ENCODE data around the gene MASP1.
"Not testable (repeated sequence)": the region's sequence is repeated elsewhere in the genome, so short reads cannot be mapped to it uniquely, and the experiment has no call there.

MASP1 gene

GRCh38 chr3:187265461-187265955 lies 26.0 kb downstream of the MASP1 start:
- peak; percentile 53 for DNase-seq (ENCODE audit: low read depth, low spot score)

DNA sequence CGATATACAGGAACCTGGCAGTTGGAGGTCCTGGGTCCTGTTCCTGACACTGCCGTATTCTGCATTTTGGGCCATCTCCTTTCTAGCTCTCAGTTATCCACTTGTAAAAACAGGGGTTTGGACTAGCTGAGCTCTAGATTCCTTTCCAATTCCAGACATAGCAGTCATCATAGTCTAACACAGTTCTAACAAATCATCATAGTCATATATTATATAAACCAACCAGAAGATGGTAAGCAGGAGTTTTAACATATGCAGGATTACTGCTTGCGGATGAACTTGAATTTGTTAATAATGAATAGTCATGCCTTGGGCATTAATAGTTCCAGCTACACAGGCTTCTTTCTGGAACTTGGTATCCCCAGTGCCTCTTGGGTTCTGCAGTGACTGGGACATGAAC lies 26.6 kb downstream of the MASP1 start:
- no peak for DNase-seq (ENCODE audit: low read depth, low spot score)

- DNase-seq (ENCODE audit: low read depth, low spot score), result no peak
Observed at GRCh38 chr3:187264021-187264420, 27.5 kb downstream of the MASP1 start.

GRCh38 chr3:187263270-187263669 lies 28.3 kb downstream of the MASP1 start:
- DNase-seq (ENCODE audit: low read depth, low spot score), result no peak

GRCh38 chr3:187262360-187262759 lies 29.2 kb downstream of the MASP1 start:
- DNase-seq (ENCODE audit: low read depth, low spot score), result no peak

GRCh38 chr3:187261541-187261969 lies 30.0 kb downstream of the MASP1 start:
- DNase-seq (ENCODE audit: low read depth, low spot score), result no peak

DNA sequence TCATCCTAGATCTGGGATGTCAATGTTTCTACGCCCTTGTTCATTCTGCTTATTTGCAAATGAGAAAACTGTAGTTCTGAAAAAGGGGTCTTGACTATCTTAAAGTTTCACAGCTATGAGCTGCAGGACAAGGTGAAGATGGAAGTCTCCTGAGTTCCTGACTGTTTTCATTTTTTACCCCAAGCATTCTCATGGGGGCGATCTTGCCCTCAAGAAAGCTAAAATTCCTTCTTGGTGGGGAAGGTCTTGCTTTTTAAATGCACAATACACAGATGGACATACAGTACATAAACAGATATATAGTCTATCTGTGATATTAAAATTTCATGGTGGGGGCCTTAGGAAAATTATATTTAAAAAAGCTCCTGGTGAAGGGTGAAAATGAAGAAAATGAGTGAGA lies 32.4 kb downstream of the MASP1 start:
- DNase-seq (ENCODE audit: low read depth, low spot score), result no peak

GRCh38 chr3:187257992-187258692 lies 33.4 kb downstream of the MASP1 start:
- DNase-seq (ENCODE audit: low read depth, low spot score), result no peak

GRCh38 chr3:187257471-187257870 lies 34.1 kb downstream of the MASP1 start:
- no peak for DNase-seq (ENCODE audit: low read depth, low spot score)

GRCh38 chr3:187256051-187256616 lies 35.4 kb downstream of the MASP1 start:
- no peak for DNase-seq (ENCODE audit: low read depth, low spot score)

DNA sequence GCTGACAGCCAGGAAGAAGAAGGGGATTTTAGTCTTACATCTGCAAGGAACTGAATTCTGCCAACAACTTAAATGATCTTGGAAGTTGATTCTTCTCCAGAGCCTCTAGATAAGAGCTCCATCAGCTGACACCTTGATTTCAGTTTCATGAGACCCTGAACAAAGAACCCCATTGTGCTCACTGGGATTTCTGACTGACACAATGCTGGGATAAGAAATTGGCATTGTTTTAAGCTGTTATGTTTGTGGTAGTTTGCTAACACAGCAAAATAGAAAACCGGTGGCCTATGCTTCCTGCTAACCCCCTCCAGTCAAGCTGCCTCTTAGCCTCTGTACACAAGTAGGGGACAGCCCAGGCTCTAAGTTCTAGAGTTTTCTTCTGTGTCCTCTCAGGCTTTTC lies 36.2 kb downstream of the MASP1 start:
- no peak for DNase-seq (ENCODE audit: low read depth, low spot score)

- no peak for DNase-seq (ENCODE audit: low read depth, low spot score)
Observed at GRCh38 chr3:187252311-187252710, 39.2 kb downstream of the MASP1 start.

DNA sequence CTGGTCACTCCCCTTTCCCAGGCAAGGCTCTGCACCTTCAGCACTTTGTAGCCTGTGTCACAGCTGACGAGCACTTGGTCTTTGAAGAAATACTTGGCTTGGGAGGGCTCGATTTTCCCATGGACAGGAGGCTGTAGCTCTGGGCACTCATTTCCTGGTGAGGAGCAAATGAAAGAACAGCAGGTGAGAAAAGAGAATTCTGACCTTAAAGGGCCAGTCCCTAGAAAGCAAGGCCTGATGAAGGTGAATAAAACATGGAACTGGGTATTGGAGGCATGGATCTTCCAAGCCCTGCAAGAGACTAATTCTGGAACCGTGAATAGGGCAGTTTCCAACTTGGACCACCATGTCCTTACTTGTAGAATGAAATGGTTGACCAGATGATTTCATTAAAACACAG lies 39.9 kb downstream of the MASP1 start:
- DNase-seq (ENCODE audit: low read depth, low spot score), result peak; percentile 35

DNA sequence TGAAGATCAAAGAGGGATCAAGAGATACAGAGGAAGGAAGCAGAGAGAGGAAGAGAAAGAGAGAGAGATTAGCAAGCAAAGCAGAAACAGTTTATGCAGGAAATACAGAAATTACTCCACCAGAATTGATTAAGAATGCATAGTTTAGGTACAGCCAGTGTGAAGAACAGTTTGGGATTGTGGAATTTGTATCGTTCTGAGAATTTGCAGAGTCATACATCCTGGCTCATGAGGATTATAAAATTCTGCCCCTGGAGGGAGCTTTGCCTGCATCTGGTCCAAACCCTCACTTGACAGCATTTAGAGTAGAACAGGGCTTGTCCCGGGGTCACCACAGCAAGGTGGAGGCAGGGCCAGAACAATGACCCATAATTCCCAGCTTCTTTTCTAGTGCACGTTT lies 44.1 kb downstream of the MASP1 start:
- DNase-seq (ENCODE audit: low read depth, low spot score), result no peak

GRCh38 chr3:187243933-187244524 lies 47.5 kb downstream of the MASP1 start:
- DNase-seq (ENCODE audit: low read depth, low spot score), result no peak

DNA sequence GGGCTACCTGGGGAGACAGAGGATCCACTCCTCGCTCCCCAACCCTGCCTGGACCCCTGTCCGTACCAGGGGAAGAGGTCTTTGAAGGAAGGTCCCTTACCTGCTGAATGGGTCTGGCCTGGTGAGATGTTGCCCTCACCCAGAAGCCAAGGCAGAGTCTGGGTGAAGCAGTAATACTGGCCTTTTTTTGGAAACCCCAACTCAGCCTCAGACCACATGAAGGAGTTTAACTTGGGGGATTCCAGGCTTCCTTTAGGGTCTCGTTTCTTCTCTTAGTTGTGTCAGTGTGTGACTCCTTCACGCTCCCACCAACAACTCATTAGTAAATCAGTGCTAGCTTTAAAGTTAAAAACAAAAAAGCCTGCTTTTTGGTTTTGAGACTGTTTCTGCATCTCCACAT lies 48.6 kb downstream of the MASP1 start:
- DNase-seq (ENCODE audit: low read depth, low spot score), result no peak

GRCh38 chr3:187242435-187242834 lies 49.1 kb downstream of the MASP1 start:
- no peak for DNase-seq (ENCODE audit: low read depth, low spot score)

DNA sequence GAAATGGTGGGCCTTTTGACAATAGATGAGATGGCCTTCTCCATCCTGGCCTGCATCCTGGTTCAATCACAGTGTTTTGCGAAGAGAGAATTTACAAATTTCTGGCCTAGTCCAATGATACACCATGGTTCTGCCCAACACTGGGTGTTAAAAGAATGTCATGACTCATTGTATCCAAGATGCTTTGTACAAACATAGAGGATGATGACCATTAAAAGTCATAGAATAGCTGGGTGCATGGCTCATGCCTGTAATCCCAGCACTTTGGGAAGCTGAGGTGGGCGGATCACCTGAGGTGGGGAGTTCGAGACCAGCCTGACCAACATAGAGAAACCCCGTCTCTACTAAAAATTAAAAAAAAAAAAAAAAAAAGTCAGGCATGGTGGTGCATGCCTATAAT lies 52.7 kb downstream of the MASP1 start:
- DNase-seq (ENCODE audit: low read depth, low spot score), result not testable (repeated sequence)

- no peak for DNase-seq (ENCODE audit: low read depth, low spot score)
Observed at GRCh38 chr3:187238239-187238638, 53.3 kb downstream of the MASP1 start.

GRCh38 chr3:187237741-187238140 lies 53.8 kb downstream of the MASP1 start:
- no peak for DNase-seq (ENCODE audit: low read depth, low spot score)

DNA sequence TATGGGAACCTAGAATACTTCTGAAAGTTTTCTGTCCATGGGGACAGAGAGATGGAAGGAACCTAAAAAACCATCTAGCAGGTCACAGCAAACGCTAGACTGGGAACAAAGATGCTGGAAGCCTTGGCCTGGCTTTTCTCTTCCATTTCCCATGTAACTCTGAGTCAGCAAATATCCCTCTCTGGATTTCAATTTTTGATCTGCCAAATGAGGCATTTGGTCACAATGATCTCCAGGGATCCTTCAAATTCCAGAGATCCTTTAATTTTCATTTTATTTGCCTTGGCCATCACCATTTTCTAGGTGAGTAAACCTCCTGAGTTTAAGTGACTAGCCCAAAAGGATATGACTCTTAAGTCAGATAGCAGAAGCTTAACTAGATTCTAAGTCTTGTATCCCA lies 54.6 kb downstream of the MASP1 start:
- DNase-seq (ENCODE audit: low read depth, low spot score), result no peak

DNA sequence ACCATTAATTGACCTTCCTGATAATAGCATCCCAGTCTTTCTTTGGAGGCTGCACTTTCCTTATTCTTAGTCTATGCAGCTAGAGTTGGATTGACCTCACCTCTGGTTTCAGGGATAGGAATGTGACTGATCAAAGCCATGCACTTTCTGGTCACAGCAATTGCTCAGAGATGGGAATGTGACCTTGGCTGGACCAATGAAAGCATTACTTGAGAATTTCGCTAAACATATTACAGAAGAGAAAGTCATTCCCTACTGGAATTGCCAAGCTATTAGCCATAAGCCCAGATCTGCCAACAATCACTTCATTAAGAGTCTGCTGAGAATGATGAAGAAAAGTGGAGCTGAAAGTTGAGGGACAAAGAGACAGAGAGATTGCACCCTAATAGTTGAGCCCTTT lies 61.5 kb downstream of the MASP1 start:
- no peak for DNase-seq (ENCODE audit: low read depth, low spot score)

DNA sequence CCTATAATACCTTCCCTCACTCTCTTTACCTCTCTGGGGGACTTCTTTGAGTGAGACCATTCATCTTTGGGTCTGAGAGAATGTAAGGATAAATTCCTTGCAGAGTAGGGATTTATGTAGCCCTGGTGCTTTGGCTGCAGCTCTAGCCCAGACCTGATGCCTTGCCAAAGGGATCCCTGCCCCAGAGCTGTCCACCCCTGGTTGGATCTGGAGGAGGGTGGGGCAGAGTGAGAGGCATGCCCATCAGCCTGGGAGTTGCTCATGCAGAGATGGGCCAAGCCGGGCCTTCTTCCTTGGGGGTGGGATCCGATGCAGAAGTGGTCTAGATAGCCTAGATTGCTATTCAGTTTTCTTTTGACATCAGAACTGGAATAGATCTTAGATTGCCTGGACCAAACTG lies 62.8 kb downstream of the MASP1 start:
- DNase-seq (ENCODE audit: low read depth, low spot score), result no peak
